GM15510 (cell line): ENCODE results near the gene XYLB.

Experiments used
- POLR2A ChIP-seq: IDR thresholded peaks from 3 replicates; pipeline ENCODE4 v1.6.1; 2011; ENCODE audit warnings: borderline replicate concordance; ENCODE audit not compliant: insufficient read length; ENCODE audit errors: extremely low read depth

The XYLB gene

GRCh38 chr3:38345879-38346586, 552 bp upstream of the XYLB start:
- TF ChIP-seq POLR2A, result no peak

- no peak for TF ChIP-seq POLR2A
Observed at GRCh38 chr3:38347421-38348200, 1.0 kb downstream of the XYLB start.

- no peak for TF ChIP-seq POLR2A
Observed at GRCh38 chr3:38348903-38349302, 2.3 kb downstream of the XYLB start.

- no peak for TF ChIP-seq POLR2A
Observed at GRCh38 chr3:38349684-38350359, 3.2 kb downstream of the XYLB start.

- TF ChIP-seq POLR2A, result no peak
Observed at GRCh38 chr3:38353151-38353550, 6.6 kb downstream of the XYLB start.

GRCh38 chr3:38354588-38355330, 8.2 kb downstream of the XYLB start:
- no peak for TF ChIP-seq POLR2A

- no peak for TF ChIP-seq POLR2A
Observed at GRCh38 chr3:38359038-38359437, 12.5 kb downstream of the XYLB start.

- TF ChIP-seq POLR2A, result no peak
Observed at GRCh38 chr3:38360345-38360744, 13.8 kb downstream of the XYLB start.

- no peak for TF ChIP-seq POLR2A
Observed at GRCh38 chr3:38361496-38361895, 14.9 kb downstream of the XYLB start.

GRCh38 chr3:38362825-38363224, 16.2 kb downstream of the XYLB start:
- TF ChIP-seq POLR2A, result no peak

GRCh38 chr3:38364721-38365400, 18.3 kb downstream of the XYLB start:
- TF ChIP-seq POLR2A, result no peak

GRCh38 chr3:38365469-38366062, 19.0 kb downstream of the XYLB start:
- no peak for TF ChIP-seq POLR2A

GRCh38 chr3:38366082-38366481, 19.5 kb downstream of the XYLB start:
- TF ChIP-seq POLR2A, result no peak

GRCh38 chr3:38367779-38368178, 21.2 kb downstream of the XYLB start:
- TF ChIP-seq POLR2A, result no peak
